GM12892 (cell line): Measurements from ENCODE around the gene STKLD1.

Experiments
- DNase-seq: peaks from one replicate; pipeline ENCODE4 v3.0.0; 2011; ENCODE audit not compliant: insufficient read length
- FAIRE-seq: peaks from 2 replicates; lab custom pipeline; 2011; peaks lifted over from hg19 to GRCh38; lab: Jason Lieb, UNC
- POLR2A ChIP-seq: IDR thresholded peaks from 2 replicates; pipeline ENCODE4 v1.6.1; 2011; ENCODE audit warnings: low read depth, low read length, control low read depth
- POLR2AphosphoS5 ChIP-seq: IDR thresholded peaks from 2 replicates; pipeline ENCODE4 v1.6.1; 2011; ENCODE audit warnings: low read depth, low read length, control low read depth
- TAF1 ChIP-seq: IDR thresholded peaks from 2 replicates; pipeline ENCODE4 v1.6.1; 2011; ENCODE audit warnings: low read depth, mild to moderate bottlenecking, control low read depth, low read length, borderline replicate concordance

The STKLD1 gene

GRCh38 chr9:133356391-133357091, 19.6 kb upstream of the STKLD1 start, which contains the start of the genes SURF1 and SURF2:
Gene SURF1 (minus strand): TSS chr9:133356487. CDS start chr9:133356453, 34 bp downstream.
Gene SURF2 (plus strand): TSS chr9:133356550. CDS start chr9:133356593, 43 bp downstream.
- DNase-seq: peak; percentile 92
- TF ChIP-seq POLR2A: peak; percentile 73
- TF ChIP-seq POLR2AphosphoS5: 0 out of 2 replicates have a peak, but pooled peaks have one; percentile 25
- peak; percentile 80; the same call in 1 of the 2 replicates for TF ChIP-seq TAF1
- FAIRE-seq: peak; percentile 80

- no peak for DNase-seq
- TF ChIP-seq POLR2A (no peak), TAF1 (no peak), POLR2AphosphoS5 (no peak)
- FAIRE-seq: no peak
Measured at GRCh38 chr9:133357656-133358055, 18.5 kb upstream of the STKLD1 start.

- TF ChIP-seq TAF1: no peak
- no peak for TF ChIP-seq POLR2AphosphoS5
- no peak for TF ChIP-seq POLR2A
- FAIRE-seq: no peak
- DNase-seq: no peak
Measured at GRCh38 chr9:133359399-133360175, 16.6 kb upstream of the STKLD1 start.

- FAIRE-seq: no peak
- peak; percentile 39; the same call in 1 of the 2 replicates for TF ChIP-seq POLR2AphosphoS5
- no peak for TF ChIP-seq TAF1
- TF ChIP-seq POLR2A: 0 out of 2 replicates have a peak, but pooled peaks have one; percentile 38
Measured at GRCh38 chr9:133360400-133361393, 15.5 kb upstream of the STKLD1 start.

GRCh38 chr9:133361507-133362092, 14.6 kb upstream of the STKLD1 start:
- DNase-seq: no peak
- TF ChIP-seq TAF1 (no peak), POLR2AphosphoS5 (peak; percentile 38)
- no peak for FAIRE-seq

More at GRCh38 chr9:133360400-133361393, 15.5 kb upstream of the STKLD1 start:
- DNase-seq: no peak

- no peak for DNase-seq
- FAIRE-seq: no peak
- TF ChIP-seq TAF1: no peak
- no peak; the same call in 1 of the 2 replicates for TF ChIP-seq POLR2A
- TF ChIP-seq POLR2AphosphoS5: peak; percentile 34; the same call in 1 of the 2 replicates
Measured at GRCh38 chr9:133362359-133363044, 13.7 kb upstream of the STKLD1 start.

- FAIRE-seq (no peak), DNase-seq (no peak)
- TF ChIP-seq TAF1 (no peak), POLR2A (no peak), POLR2AphosphoS5 (no peak)
Measured at GRCh38 chr9:133366435-133366834, 9.7 kb upstream of the STKLD1 start.

- TF ChIP-seq POLR2A (0 out of 2 replicates have a peak, but pooled peaks have one; percentile 16), TAF1 (no peak), POLR2AphosphoS5 (no peak)
- DNase-seq (no peak), FAIRE-seq (no peak)
Measured at GRCh38 chr9:133367221-133367620, 8.9 kb upstream of the STKLD1 start.

GRCh38 chr9:133367778-133368177, 8.4 kb upstream of the STKLD1 start:
- no peak for DNase-seq
- FAIRE-seq: no peak
- TF ChIP-seq TAF1 (no peak), POLR2A (no peak), POLR2AphosphoS5 (no peak)

GRCh38 chr9:133368249-133368881, 7.8 kb upstream of the STKLD1 start:
- FAIRE-seq (no peak), DNase-seq (no peak)
- TF ChIP-seq POLR2A (no peak; the same call in 1 of the 2 replicates), POLR2AphosphoS5 (no peak), TAF1 (no peak)

- no peak for TF ChIP-seq TAF1
- no peak for TF ChIP-seq POLR2A
- TF ChIP-seq POLR2AphosphoS5: no peak
- DNase-seq: no peak
- FAIRE-seq: no peak
Measured at GRCh38 chr9:133369422-133369821, 6.7 kb upstream of the STKLD1 start.
